ENCODE measurements around the gene PLCXD1. TPM values are rescaled to one million over a fixed set of nuclear protein-coding genes. Genes with fewer than 3 reads are reported as not detected.
"Not testable (repeated sequence)": the region's sequence is repeated elsewhere in the genome, so short reads cannot be mapped to it uniquely, and the experiment has no call there.

PLCXD1 gene
- polyA plus RNA-seq, 1 donor from 2014 or later: 30.1 TPM

DNA sequence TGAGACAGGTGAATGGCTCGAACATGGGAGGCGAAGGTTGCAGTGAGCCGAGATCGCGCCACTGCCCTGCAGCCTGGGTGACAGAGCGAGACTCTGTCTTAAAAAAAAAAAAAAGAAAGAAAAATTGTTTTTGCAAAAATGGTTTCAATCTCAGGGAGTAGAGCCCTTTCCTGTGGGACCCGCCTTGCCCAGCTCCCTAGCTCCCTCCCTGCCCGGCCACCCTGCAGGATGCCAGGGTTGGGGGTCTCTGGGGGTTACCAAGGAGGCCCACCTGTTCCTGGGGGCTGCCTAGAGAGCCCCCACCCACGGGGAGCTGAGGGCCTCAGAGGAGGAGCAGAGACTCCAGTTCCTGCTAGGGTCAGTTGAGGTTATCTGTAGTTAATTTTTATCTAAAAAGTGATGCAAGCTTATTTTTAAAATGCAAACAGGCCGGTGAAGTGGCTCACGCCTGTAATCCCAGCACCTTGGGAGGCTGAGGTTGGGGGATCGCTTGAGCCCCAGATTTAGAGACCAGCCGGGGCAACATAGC lies 18.7 kb upstream of the PLCXD1 start:
- Histone ChIP-seq H3K36me3 (ENCODE audit: insufficient read depth, low read length) (no peaks in the 10 kb centered on the region), H3K9me2 (ENCODE audit: insufficient read depth, low read length) (no peaks in the 10 kb centered on the region), H3F3A (ENCODE audit: insufficient read depth, low read length, poor library complexity, severe bottlenecking) (no peaks in the 10 kb centered on the region), H3K9ac (ENCODE audit: low read length) (no peak overlapping the region), H3K27me3 (ENCODE audit: insufficient read depth, low read depth, low read length) (no peaks in the 10 kb centered on the region), H3K79me2 (replicated peaks; ENCODE audit: insufficient read depth, low read length) (no peaks in the 10 kb centered on the region), H2AFZ (ENCODE audit: low read depth, low read length) (no peak overlapping the region), H3K9me3 (ENCODE audit: low read length) (no peaks in the 10 kb centered on the region), H3K4me2 (ENCODE audit: low read length) (no peak overlapping the region), H4K20me1 (ENCODE audit: insufficient read depth) (no peaks in the 10 kb centered on the region), H3K27ac (ENCODE audit: low read length) (no peak overlapping the region), H3K4me3 (ENCODE audit: low read length) (no peak overlapping the region)
- no peak for TF ChIP-seq EZH2 (IDR thresholded peaks at IDR 0.05; ENCODE audit: borderline replicate concordance, insufficient read depth, low read length, poor library complexity, severe bottlenecking)
- TF ChIP-seq MXI1 (conservative IDR thresholded peaks at IDR 0.05; ENCODE audit: poor library complexity, severe bottlenecking): no peak

- not testable (repeated sequence) for H3K79me2 ChIP-seq (replicated peaks; ENCODE audit: insufficient read depth, low read length); H3K4me3 ChIP-seq (ENCODE audit: low read length); H3K36me3 ChIP-seq (ENCODE audit: insufficient read depth, low read length); H3F3A ChIP-seq (ENCODE audit: insufficient read depth, low read length, poor library complexity, severe bottlenecking); H3K27ac ChIP-seq (ENCODE audit: low read length); H3K27me3 ChIP-seq (ENCODE audit: insufficient read depth, low read depth, low read length); H3K9me2 ChIP-seq (ENCODE audit: insufficient read depth, low read length); H4K20me1 ChIP-seq (ENCODE audit: insufficient read depth); H3K9me3 ChIP-seq (ENCODE audit: low read length); H2AFZ ChIP-seq (ENCODE audit: low read depth, low read length); H3K9ac ChIP-seq (ENCODE audit: low read length); H3K4me2 ChIP-seq (ENCODE audit: low read length)
These were observed 17.2 kb upstream of the PLCXD1 start for GRCh38 chrX:264006-264405.

GRCh38 chrX:264634-265455 lies 16.3 kb upstream of the PLCXD1 start:
- H3K79me2 ChIP-seq (replicated peaks; ENCODE audit: insufficient read depth, low read length): no peaks in the 10 kb centered on the region
- no peaks in the 10 kb centered on the region for H3K27me3 ChIP-seq (ENCODE audit: insufficient read depth, low read depth, low read length)
- H3K4me2 ChIP-seq (ENCODE audit: low read length): no peak overlapping the region
- no peaks in the 10 kb centered on the region for H3F3A ChIP-seq (ENCODE audit: insufficient read depth, low read length, poor library complexity, severe bottlenecking)
- H3K9me3 ChIP-seq (ENCODE audit: low read length): no peaks in the 10 kb centered on the region
- H3K36me3 ChIP-seq (ENCODE audit: insufficient read depth, low read length): no peaks in the 10 kb centered on the region
- no peak overlapping the region for H3K27ac ChIP-seq (ENCODE audit: low read length)
- H3K4me3 ChIP-seq (ENCODE audit: low read length): no peak overlapping the region
- TF ChIP-seq EP300 (conservative IDR thresholded peaks at IDR 0.05; ENCODE audit: poor library complexity, severe bottlenecking) (no peak), EZH2 (IDR thresholded peaks at IDR 0.05; ENCODE audit: borderline replicate concordance, insufficient read depth, low read length, poor library complexity, severe bottlenecking) (no peak), SMC3 (conservative IDR thresholded peaks at IDR 0.05; ENCODE audit: poor library complexity) (no peak), MXI1 (conservative IDR thresholded peaks at IDR 0.05; ENCODE audit: poor library complexity, severe bottlenecking) (no peak), RAD21 (conservative IDR thresholded peaks at IDR 0.05) (no peak), TAF1 (IDR thresholded peaks at IDR 0.05; ENCODE audit: low read depth) (no peak)
- TF ChIP-seq, protein P1, sequence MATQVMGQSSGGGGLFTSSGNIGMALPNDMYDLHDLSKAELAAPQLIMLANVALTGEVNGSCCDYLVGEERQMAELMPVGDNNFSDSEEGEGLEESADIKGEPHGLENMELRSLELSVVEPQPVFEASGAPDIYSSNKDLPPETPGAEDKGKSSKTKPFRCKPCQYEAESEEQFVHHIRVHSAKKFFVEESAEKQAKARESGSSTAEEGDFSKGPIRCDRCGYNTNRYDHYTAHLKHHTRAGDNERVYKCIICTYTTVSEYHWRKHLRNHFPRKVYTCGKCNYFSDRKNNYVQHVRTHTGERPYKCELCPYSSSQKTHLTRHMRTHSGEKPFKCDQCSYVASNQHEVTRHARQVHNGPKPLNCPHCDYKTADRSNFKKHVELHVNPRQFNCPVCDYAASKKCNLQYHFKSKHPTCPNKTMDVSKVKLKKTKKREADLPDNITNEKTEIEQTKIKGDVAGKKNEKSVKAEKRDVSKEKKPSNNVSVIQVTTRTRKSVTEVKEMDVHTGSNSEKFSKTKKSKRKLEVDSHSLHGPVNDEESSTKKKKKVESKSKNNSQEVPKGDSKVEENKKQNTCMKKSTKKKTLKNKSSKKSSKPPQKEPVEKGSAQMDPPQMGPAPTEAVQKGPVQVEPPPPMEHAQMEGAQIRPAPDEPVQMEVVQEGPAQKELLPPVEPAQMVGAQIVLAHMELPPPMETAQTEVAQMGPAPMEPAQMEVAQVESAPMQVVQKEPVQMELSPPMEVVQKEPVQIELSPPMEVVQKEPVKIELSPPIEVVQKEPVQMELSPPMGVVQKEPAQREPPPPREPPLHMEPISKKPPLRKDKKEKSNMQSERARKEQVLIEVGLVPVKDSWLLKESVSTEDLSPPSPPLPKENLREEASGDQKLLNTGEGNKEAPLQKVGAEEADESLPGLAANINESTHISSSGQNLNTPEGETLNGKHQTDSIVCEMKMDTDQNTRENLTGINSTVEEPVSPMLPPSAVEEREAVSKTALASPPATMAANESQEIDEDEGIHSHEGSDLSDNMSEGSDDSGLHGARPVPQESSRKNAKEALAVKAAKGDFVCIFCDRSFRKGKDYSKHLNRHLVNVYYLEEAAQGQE (IDR thresholded peaks at IDR 0.05; ENCODE audit: borderline replicate concordance): no peak
- TF ChIP-seq, protein P2, sequence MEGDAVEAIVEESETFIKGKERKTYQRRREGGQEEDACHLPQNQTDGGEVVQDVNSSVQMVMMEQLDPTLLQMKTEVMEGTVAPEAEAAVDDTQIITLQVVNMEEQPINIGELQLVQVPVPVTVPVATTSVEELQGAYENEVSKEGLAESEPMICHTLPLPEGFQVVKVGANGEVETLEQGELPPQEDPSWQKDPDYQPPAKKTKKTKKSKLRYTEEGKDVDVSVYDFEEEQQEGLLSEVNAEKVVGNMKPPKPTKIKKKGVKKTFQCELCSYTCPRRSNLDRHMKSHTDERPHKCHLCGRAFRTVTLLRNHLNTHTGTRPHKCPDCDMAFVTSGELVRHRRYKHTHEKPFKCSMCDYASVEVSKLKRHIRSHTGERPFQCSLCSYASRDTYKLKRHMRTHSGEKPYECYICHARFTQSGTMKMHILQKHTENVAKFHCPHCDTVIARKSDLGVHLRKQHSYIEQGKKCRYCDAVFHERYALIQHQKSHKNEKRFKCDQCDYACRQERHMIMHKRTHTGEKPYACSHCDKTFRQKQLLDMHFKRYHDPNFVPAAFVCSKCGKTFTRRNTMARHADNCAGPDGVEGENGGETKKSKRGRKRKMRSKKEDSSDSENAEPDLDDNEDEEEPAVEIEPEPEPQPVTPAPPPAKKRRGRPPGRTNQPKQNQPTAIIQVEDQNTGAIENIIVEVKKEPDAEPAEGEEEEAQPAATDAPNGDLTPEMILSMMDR (IDR thresholded peaks at IDR 0.05; ENCODE audit: poor library complexity, severe bottlenecking): no peak
- H2AFZ ChIP-seq (ENCODE audit: low read depth, low read length): no peak overlapping the region
- no peak overlapping the region for H3K9ac ChIP-seq (ENCODE audit: low read length)
- no peaks in the 10 kb centered on the region for H3K9me2 ChIP-seq (ENCODE audit: insufficient read depth, low read length)
- no peaks in the 10 kb centered on the region for H4K20me1 ChIP-seq (ENCODE audit: insufficient read depth)

Data from neural cell (in vitro differentiated cells).